GM12878 (cell line): ENCODE data around the gene NECAB2. TPM values are rescaled to one million over a fixed set of nuclear protein-coding genes. Genes with fewer than 3 reads are reported as not detected.

Experiments used
- ATAC-seq: fragments of 200-7000 bp; cut with Tn5 transposase; 3 replicates; pipeline ENCODE4 v1.9.1; 2020; ENCODE audit warnings: mild to moderate bottlenecking, moderate library complexity
- BruUV-seq: library from RNA; stranded (reverse); fragments of 400-500 nt; replicated peaks from 2 replicates; lab custom pipeline; 2021; lab: Mats Ljungman, UMichigan
- CTCF ChIA-PET: fragments of 300-600 bp; sonication (Branson Sonifier 250); formaldehyde crosslinking; extraction: SDS; loops from one replicate; lab custom pipeline; 2021; ENCODE audit warnings: inconsistent platforms; lab: Yijun Ruan, JAX
- POLR2A ChIA-PET: fragments of 350-600 bp; formaldehyde crosslinking; extraction: SDS; loops from one replicate; lab custom pipeline; 2021; ENCODE audit warnings: inconsistent platforms; lab: Charles Lee
- RAD21 ChIA-PET: fragments of 300-600 bp; sonication (Branson Sonifier 250); formaldehyde crosslinking; loops from one replicate; lab custom pipeline; 2023; ENCODE audit warnings: antibody characterized with exemption; ENCODE audit not compliant: unreplicated experiment; lab: Charles Lee
- SMC1A ChIA-PET: fragments of 300-600 bp; sonication (Branson Sonifier 250); formaldehyde crosslinking; loops from one replicate; lab custom pipeline; 2023; ENCODE audit not compliant: unreplicated experiment, uncharacterized antibody; lab: Charles Lee
- DNase-seq: peaks from one replicate; pipeline ENCODE4 v3.0.0-alpha.2; 2011; ENCODE audit warnings: low read depth, low spot score
- FAIRE-seq: peaks from 3 replicates; lab custom pipeline; 2011; peaks lifted over from hg19 to GRCh38; lab: Jason Lieb, UNC
- H2AFZ ChIP-seq: 2 replicates; pipeline ENCODE4 v1.6.0; 2011; ENCODE audit warnings: low read depth, low read length, control low read depth; ENCODE audit not compliant: control insufficient read depth
- H3K27ac ChIP-seq: 2 replicates; pipeline ENCODE4 v1.5.1; 2011; ENCODE audit warnings: control low read depth; ENCODE audit not compliant: control insufficient read depth, insufficient read depth
- H3K27me3 ChIP-seq, 2 experiments: replicated peaks in 1 of 2; 2 replicates each; pipeline versions ENCODE4 v1.6.0 to v1.6.1; 2011; ENCODE audit warnings: low read length in 1 of 2; ENCODE audit not compliant: control insufficient read depth in 2 of 2, insufficient read depth in 2 of 2
- H3K36me3 ChIP-seq, 2 experiments: 2 replicates each; pipeline ENCODE4 v1.5.1; 2011; ENCODE audit warnings: low read length in 1 of 2; ENCODE audit not compliant: control insufficient read depth in 2 of 2, insufficient read depth in 2 of 2
- H3K4me1 ChIP-seq: 2 replicates; pipeline ENCODE4 v1.6.1; 2011; ENCODE audit warnings: mild to moderate bottlenecking, low read length, moderate library complexity, mixed read lengths; ENCODE audit not compliant: control insufficient read depth, insufficient read depth
- H3K4me2 ChIP-seq: 2 replicates; pipeline ENCODE4 v1.6.0; 2011; ENCODE audit warnings: control low read depth; ENCODE audit not compliant: control insufficient read depth, insufficient read depth
- H3K4me3 ChIP-seq: fragments of 200-600 bp; sonication (generic); 2 replicates; pipeline ENCODE4 v1.5.1; 2016
- H3K79me2 ChIP-seq: 2 replicates; pipeline ENCODE4 v1.6.0; 2011; ENCODE audit warnings: low read length; ENCODE audit not compliant: control insufficient read depth, insufficient read depth
- H3K9ac ChIP-seq: 2 replicates; pipeline ENCODE4 v1.8.0; 2011; ENCODE audit warnings: low read length, control low read depth, mixed read lengths; ENCODE audit not compliant: control insufficient read depth, insufficient read depth
- H3K9me3 ChIP-seq: replicated peaks from 3 replicates; pipeline ENCODE4 v1.5.1; 2011; ENCODE audit warnings: mild to moderate bottlenecking, low read length; ENCODE audit not compliant: control insufficient read depth, insufficient read depth
- H4K20me1 ChIP-seq: 2 replicates; pipeline ENCODE4 v1.6.0; 2011; ENCODE audit not compliant: control insufficient read depth, insufficient read depth
- ASH2L ChIP-seq: fragments of 300-600, 200-600 bp; sonication (generic); IDR thresholded peaks from 2 replicates; pipeline ENCODE4 v1.6.1; 2017; ENCODE audit warnings: low read depth, mild to moderate bottlenecking, borderline replicate concordance
- BCL11A ChIP-seq: IDR thresholded peaks from 2 replicates; pipeline ENCODE4 v1.6.1; 2011; ENCODE audit warnings: low read depth, low read length
- CHD4 ChIP-seq: fragments of 200-600 bp; sonication (generic); IDR thresholded peaks from 2 replicates; pipeline ENCODE4 v1.6.1; 2016; ENCODE audit warnings: mild to moderate bottlenecking
- EED ChIP-seq: sonication (generic); IDR thresholded peaks from 2 replicates; pipeline ENCODE4 v1.6.1; 2016; ENCODE audit warnings: antibody characterized with exemption, low read depth
- KDM1A ChIP-seq: fragments of 200-600 bp; sonication (generic); IDR thresholded peaks from 2 replicates; pipeline ENCODE4 v1.6.1; 2016; ENCODE audit warnings: borderline replicate concordance
- MYB ChIP-seq: fragments of 150-350 bp; IDR thresholded peaks from 2 replicates; pipeline ENCODE4 v1.6.1; 2014; ENCODE audit warnings: mild to moderate bottlenecking, low read depth, low read length, borderline replicate concordance
- NBN ChIP-seq: fragments of 450-650 bp; IDR thresholded peaks from 2 replicates; pipeline ENCODE4 v1.6.1; 2016
- NR2C2 ChIP-seq: IDR thresholded peaks from 2 replicates; pipeline ENCODE4 v1.6.1; 2011; ENCODE audit warnings: borderline replicate concordance, low read depth; ENCODE audit not compliant: control insufficient read depth, insufficient read length
- NR2F1 ChIP-seq: fragments of 450-650 bp; conservative IDR thresholded peaks from 2 replicates; pipeline ENCODE4 v1.6.1; 2017; ENCODE audit warnings: mild to moderate bottlenecking
- SMAD1 ChIP-seq: fragments of 450-650 bp; IDR thresholded peaks from 2 replicates; pipeline ENCODE4 v1.6.1; 2018; ENCODE audit warnings: mild to moderate bottlenecking, low read depth; ENCODE audit not compliant: partially characterized antibody
- SRF ChIP-seq, 2 experiments: IDR thresholded peaks; 2 replicates each; pipeline ENCODE4 v1.6.1; 2011; ENCODE audit warnings: low read depth in 2 of 2, low read length in 2 of 2, mild to moderate bottlenecking in 1 of 2, moderate library complexity in 1 of 2
- SUZ12 ChIP-seq: fragments of 200-600 bp; sonication (generic); IDR thresholded peaks from one replicate; pipeline ENCODE4 v1.6.1; 2018; ENCODE audit warnings: antibody characterized with exemption, mild to moderate bottlenecking; ENCODE audit not compliant: unreplicated experiment
- TBL1XR1 ChIP-seq: IDR thresholded peaks from 2 replicates; pipeline ENCODE4 v1.6.1; 2012; ENCODE audit warnings: low read depth, low read length, improper control_type of control experiment
- YBX1 ChIP-seq: fragments of 450-650 bp; IDR thresholded peaks from 2 replicates; pipeline ENCODE4 v1.6.1; 2016; ENCODE audit warnings: antibody characterized with exemption
- ZNF207 ChIP-seq: fragments of 450-650 bp; IDR thresholded peaks from 2 replicates; pipeline ENCODE4 v1.6.1; 2014; ENCODE audit warnings: antibody characterized with exemption, mild to moderate bottlenecking, borderline replicate concordance
- WGBS: methylation state at CpG from one replicate; pipeline ENCODE4 v1.1.6; 2016; ENCODE audit warnings: low lambda C conversion rate; ENCODE audit not compliant: insufficient replicate concordance, insufficient coverage; ENCODE audit errors: missing lambda C conversion rate; 5-methylcytosine and 5-hydroxymethylcytosine counted together
- in situ Hi-C: fragments of 300-500 bp; cut with MboI; formaldehyde crosslinking; loops from 9 replicates; pipeline ENCODE4 v1.14.3; 2018; ENCODE audit warnings: mixed read lengths
- intact Hi-C: fragments of 100-400 bp; cut with micrococcal nuclease; formaldehyde crosslinking; loops from one replicate; pipeline ENCODE4 v1.14.2; 2022; ENCODE audit not compliant: unreplicated experiment
- polyA plus RNA-seq, 11 experiments: library from polyadenylated mRNA; depleted of rRNA in 4 of 11; unstranded in 6 of 11; stranded (reverse) in 5 of 11; fragments of >200 nt; fragmentation: Nextera tagmentation in 4 of 11; fragmentation: Illumina TruSeq in 1 of 11; extraction: Ambion mirVana in 4 of 11; extraction: Trizol in 1 of 11; gene quantifications; 1 replicate in 1 of 11; 2 replicates in 10 of 11; pipeline versions ENCODE4 v1.2.1 to v1.2.3, GENCODE V29; 2011 to 2016; ENCODE audit warnings: inconsistent platforms in 2 of 11, missing spikeins in 2 of 11, low read depth in 1 of 11
- total RNA-seq, 4 experiments: library from RNA; depleted of rRNA in 3 of 4; stranded (reverse); fragments of >200 nt in 3 of 4; fragmentation: Illumina TruSeq in 1 of 4; extraction: Trizol in 1 of 4; gene quantifications; 2 replicates each; pipeline versions ENCODE4 v1.2.1 to v1.2.3, GENCODE V29; 2013 to 2021
- TF ChIP-seq, protein P1 (sequence below): fragments of 450-650 bp; IDR thresholded peaks from 2 replicates; pipeline ENCODE4 v1.6.1; 2016; ENCODE audit warnings: mild to moderate bottlenecking
- TF ChIP-seq, protein P2 (sequence below): fragments of 450-650 bp; formaldehyde crosslinking; IDR thresholded peaks from 2 replicates; pipeline ENCODE4 v1.4.0; 2022; ENCODE audit warnings: mild to moderate bottlenecking, moderate library complexity

NECAB2 gene
- total and polyA plus RNA-seq, 10 of the 15 experiments (the other 5 are each of a cell fraction or from before 2014, with no cell fraction given), result not detected

DNA sequence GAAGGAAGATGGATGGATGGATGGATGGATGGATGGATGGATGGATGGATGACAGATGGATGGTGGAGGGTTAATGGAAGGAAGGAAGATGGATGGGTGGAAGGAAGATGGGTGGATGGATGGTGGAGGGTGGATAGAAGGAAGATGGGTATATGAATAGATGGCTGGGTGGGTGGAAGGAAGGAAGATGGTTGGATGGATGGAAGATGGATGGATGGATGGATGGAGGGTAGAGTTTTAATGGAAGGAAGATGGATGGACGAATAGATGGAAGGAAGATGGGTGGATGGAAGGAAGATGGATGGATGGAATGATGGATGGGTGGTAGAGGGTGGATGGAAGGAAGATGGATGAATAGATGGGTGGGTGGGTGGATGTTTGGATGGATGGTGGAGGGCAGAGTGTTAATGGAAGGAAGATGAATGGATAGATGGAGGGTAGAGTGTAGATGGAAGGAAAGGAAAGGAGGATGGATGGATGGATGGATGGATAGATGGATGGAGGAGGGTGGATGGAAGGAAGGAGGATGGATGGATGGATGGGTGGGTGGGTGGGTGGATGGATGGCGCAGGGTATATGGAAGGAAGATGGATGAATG, 47.1 kb upstream of the NECAB2 start:
- no peaks in the 10 kb centered on the region for H3K4me1 ChIP-seq
- 27% methylated on average over 1 of the region's 2 CpGs for WGBS

More for the DNA sequence above, 47.1 kb upstream of the NECAB2 start:
- H3K9ac ChIP-seq, result no peak overlapping the region
- no TSS peak for BruUV-seq
- peaks cover 3 to 18% of the 10 kb centered on the region in 2 experiments; a peak in 2 of 4 replicates for H3K36me3 ChIP-seq
- FAIRE-seq (no peak), DNase-seq (no peak), ATAC-seq (no peak)
- TF ChIP-seq, protein P1, sequence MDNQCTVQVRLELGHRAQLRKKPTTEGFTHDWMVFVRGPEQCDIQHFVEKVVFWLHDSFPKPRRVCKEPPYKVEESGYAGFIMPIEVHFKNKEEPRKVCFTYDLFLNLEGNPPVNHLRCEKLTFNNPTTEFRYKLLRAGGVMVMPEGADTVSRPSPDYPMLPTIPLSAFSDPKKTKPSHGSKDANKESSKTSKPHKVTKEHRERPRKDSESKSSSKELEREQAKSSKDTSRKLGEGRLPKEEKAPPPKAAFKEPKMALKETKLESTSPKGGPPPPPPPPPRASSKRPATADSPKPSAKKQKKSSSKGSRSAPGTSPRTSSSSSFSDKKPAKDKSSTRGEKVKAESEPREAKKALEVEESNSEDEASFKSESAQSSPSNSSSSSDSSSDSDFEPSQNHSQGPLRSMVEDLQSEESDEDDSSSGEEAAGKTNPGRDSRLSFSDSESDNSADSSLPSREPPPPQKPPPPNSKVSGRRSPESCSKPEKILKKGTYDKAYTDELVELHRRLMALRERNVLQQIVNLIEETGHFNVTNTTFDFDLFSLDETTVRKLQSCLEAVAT, result no peak
- no peak for TF ChIP-seq SRF (IDR thresholded peaks at IDR 0.05; ENCODE audit: low read depth in 2 of 2, low read length in 2 of 2)
- TF ChIP-seq KDM1A, result no peak
- no peak for TF ChIP-seq CHD4
- TF ChIP-seq NR2C2, result no peak
- no peak for TF ChIP-seq NR2F1
- TF ChIP-seq TBL1XR1, result no peak
- no peak for TF ChIP-seq ZNF207
- TF ChIP-seq NBN, result no peak
- no peak for TF ChIP-seq SUZ12
- no peak for TF ChIP-seq YBX1
- TF ChIP-seq, protein P2, sequence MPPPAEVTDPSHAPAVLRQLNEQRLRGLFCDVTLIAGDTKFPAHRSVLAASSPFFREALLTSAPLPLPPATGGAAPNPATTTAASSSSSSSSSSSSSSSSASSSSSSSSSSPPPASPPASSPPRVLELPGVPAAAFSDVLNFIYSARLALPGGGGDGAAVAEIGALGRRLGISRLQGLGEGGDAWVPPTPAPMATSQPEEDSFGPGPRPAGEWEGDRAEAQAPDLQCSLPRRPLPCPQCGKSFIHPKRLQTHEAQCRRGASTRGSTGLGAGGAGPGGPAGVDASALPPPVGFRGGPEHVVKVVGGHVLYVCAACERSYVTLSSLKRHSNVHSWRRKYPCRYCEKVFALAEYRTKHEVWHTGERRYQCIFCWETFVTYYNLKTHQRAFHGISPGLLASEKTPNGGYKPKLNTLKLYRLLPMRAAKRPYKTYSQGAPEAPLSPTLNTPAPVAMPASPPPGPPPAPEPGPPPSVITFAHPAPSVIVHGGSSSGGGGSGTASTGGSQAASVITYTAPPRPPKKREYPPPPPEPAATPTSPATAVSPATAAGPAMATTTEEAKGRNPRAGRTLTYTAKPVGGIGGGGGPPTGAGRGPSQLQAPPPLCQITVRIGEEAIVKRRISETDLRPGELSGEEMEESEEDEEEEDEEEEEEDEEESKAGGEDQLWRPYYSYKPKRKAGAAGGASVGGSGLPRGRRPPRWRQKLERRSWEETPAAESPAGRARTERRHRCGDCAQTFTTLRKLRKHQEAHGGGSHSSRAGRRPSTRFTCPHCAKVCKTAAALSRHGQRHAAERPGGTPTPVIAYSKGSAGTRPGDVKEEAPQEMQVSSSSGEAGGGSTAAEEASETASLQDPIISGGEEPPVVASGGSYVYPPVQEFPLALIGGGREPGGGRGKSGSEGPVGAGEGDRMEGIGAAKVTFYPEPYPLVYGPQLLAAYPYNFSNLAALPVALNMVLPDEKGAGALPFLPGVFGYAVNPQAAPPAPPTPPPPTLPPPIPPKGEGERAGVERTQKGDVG (CRISPR knock-in tag), result no peak
- TF ChIP-seq ASH2L, result no peak
- TF ChIP-seq SMAD1, result no peak
- no peak for TF ChIP-seq BCL11A
- TF ChIP-seq EED, result no peak
- no peak for TF ChIP-seq MYB
- H3K27ac ChIP-seq, result no peak overlapping the region
- RAD21 ChIA-PET, result no interaction called here
- CTCF ChIA-PET, result no interaction called here
- POLR2A ChIA-PET, result no interaction called here
- no peaks in the 10 kb centered on the region for H4K20me1 ChIP-seq
- H2AFZ ChIP-seq, result no peak overlapping the region
- intact Hi-C loops, result loop anchor here (10.0 kb wide), 1 partner anchor 96 kb away; no protein-coding TSS in a partner anchor
- H3K4me3 ChIP-seq, result no peak overlapping the region
- H3K27me3 ChIP-seq, result no peaks in the 10 kb centered on the region
- H3K4me2 ChIP-seq, result no peak overlapping the region
- SMC1A ChIA-PET, result no interaction called here
- no peaks in the 10 kb centered on the region for H3K9me3 ChIP-seq
- in situ Hi-C loops, result no loop called here
- H3K79me2 ChIP-seq, result no peaks in the 10 kb centered on the region
